Measurements from ENCODE around the gene FAM83E.

The FAM83E gene

DNA sequence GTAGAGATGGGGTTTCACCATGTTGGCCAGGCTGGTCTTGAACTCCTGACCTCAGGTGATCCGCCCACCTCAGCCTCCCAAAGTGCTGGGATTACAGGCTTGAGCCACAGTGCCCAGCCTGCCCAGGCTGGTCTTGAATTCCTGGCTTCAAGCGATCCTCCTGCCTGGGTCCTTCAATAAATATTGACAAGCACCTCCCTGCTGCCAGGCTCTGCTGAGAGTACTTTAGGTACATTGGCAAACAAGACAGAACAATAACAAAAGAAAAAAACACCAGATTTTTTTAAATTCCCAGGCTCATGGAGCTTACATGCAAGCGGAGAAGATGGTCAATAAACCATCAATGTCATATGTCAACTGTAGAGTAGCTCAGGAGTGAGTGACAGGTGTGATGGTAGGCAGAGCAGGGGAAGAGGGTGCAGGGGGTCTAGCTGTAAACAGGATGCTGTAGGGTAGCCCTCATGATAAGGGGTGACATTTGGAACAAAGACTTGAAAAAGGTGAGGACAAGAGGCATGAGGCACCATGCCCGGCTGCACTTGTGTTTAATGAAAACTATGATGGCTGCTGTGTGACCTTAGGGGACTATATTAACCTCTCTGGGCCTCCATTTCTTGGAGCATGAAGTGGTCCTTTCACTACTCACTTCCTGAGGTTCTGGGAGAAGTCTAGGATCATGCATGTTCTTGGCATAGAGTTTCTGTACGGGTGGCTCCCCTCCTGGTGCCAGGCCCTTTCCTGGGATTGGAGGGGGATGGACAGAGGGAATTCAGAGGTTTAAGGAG, 43.3 kb downstream of the FAM83E start:
- no peak for DNase-seq

DNA sequence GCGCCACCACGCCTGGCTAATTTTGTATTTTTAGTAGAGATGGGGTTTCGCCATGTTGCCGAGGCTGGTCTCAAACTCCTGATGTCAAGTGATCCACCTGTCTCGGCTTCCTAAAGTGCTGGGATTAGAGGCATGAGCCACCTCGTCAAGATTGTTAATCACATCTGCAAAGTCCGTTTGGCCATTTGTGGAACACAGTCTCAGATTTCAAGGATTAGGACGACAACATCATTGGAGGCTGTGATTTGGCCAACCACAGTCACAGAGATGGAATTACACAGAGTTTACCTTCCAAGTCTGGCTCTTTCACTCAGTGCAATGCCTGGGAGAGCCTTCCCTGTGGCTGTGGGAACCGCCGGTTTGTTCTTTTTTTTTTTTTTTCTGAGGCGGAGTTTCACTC, 45.1 kb downstream of the FAM83E start:
- DNase-seq, result no peak

DNA sequence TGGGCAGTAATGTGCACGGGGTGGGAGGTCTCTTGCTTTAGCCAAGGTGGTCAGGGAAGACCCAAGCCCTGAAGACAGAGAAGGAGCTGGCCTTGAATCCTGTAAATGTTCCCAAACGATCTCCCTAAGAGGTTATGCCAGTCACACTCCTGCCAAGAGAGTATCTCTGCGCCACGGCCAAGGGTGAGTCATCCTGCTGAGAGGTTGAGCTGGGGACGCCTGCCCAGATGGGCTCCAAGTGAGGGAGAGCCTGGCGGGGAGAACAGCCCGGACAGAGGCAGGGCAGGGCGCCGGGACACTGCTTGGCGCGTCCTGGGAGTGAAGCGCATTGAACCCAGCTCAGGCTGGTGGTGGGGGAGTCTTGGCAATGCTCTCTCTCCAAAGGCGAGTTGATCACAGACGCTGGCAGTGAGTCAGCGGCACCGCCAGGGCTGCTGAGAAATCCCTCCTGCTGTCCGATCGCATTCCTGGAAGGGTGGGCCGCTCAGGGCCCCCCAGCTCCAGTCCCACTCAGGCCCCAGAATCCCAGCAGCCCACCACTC, 46.5 kb downstream of the FAM83E start:
- DNase-seq, result no peak

DNA sequence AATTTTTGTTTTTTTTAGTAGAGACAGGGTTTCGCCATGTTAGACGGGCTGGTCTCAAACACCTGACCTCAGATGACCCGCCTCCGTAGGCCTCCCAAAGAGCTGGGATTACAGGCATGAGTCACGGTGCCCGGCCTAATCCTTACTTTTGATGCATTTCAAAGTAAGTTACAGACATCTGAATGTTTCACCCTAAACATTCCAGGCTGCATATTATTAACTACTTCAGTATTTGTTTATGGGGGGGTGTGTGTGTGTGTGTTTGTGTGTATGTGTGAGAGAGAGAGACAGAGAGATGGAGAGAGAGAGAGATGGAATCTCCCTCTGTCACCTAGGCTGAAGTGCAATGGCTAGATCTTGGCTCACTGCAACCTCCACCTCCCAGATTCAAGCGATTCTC, 49.8 kb downstream of the FAM83E start:
- DNase-seq, result no peak

Data from activated CD8-positive, alpha-beta memory T cell treated with anti-CD3 and anti-CD28 coated beads, Interleukin-2, amount 50 U/mL, for 48 hours (primary cell).